Stimulated activated CD8-positive, alpha-beta memory T cell treated with anti-CD3 and anti-CD28 coated beads, Interleukin-12 subunit alpha, Interleukin-12 subunit beta, amount 100 ng/mL, for 1 hour (primary cell): ENCODE results near the gene LRRC75B.
"Not testable (repeated sequence)": the region's sequence is repeated elsewhere in the genome, so short reads cannot be mapped to it uniquely, and the experiment has no call there.

Experiments
- DNase-seq: peaks from one replicate; pipeline ENCODE4 v3.0.0-alpha.2; 2020; ENCODE audit warnings: low read depth

Gene LRRC75B, protein sequence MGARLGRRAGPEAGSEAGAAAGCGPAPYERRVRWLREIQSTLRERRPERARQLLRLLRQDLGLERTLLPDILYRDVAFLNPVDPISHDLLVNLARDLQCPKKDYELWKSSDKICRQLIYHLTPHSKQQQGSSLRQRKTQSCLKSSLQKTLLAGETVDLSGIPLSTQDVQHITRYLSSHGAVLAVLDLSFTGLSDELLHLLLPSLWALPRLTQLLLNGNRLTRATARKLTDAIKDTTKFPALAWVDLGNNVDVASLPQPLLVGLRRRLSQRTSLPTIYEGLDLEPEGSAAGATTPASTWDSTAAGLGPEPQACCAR

DNA sequence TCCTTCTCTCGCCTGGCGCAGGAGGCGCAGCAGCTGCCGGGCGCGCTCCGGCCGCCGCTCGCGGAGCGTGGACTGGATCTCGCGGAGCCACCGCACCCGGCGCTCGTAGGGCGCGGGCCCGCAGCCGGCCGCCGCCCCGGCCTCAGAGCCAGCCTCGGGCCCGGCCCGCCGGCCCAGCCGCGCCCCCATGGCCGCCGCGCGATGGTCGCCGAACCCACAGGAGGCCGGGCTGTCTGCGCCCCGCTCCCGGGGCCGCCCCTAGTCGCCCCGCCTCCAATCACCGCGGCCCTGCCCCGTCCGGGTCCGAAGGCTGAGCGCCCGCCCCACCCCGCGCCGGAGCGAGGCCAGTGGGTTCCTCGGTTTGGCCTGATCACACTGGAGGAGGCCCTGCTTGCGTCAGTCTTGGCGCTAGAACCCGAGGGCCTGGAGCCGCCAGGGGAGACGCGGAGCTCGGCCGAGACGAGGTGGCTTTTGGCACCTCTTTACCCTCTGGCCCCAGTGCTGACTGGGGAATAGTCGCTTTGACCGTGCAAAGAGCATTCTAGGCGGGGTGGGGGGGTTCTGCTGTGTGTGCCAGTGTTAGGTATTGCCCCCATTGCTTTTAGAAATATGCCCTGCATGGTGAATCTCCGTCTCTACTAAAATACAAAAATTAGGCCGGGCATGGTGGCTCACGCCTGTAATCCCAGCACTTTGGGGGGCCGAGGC is at the start of gene LRRC75B:
Gene LRRC75B (minus strand): TSS at position 223 of the 708 bp plus-strand sequence. CDS start 34 bp downstream, at position 189.
- no peak for DNase-seq

DNA sequence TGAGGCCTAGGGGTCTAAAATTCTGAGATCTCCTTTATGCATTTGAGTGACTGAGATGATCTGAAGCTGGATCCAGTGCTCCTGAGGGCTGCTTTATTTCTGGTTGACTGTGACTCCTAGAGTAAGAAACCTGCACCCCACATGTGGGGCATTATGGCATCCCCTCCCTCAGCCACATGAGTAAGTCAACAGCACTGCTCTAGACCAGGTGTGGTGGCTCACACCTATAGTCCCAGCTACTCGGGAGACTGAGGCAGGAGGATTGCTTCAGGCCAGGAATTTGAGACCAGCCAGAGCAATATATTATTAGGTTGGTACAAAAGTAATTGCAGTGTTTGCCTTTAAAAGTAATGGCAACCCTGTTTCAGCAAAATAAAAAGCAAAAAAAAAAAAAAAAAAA is 49.4 kb upstream of the LRRC75B start:
- DNase-seq: not testable (repeated sequence)

DNA sequence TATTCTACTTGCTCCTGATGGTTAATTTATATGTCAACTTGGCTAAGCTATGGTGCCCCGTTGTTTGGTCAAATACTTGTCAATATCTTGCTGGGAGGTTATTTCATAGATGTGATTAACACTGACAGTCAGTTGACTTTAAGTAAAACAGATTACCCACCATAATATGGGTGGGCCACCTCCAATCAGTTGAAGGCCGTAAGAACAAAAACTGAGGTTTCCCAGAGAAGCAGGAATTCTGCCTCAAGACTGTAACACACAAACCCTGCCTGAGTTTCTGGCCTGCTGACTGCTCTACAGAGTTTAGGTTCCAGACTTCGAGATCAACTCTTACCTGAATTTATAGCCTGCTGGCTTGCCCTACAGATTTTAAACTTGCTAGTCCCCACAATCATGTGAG is 43.6 kb upstream of the LRRC75B start:
- DNase-seq: not testable (repeated sequence)

GRCh38 chr22:24634776-24635389 is 42.0 kb upstream of the LRRC75B start:
- DNase-seq: not testable (repeated sequence)

DNA sequence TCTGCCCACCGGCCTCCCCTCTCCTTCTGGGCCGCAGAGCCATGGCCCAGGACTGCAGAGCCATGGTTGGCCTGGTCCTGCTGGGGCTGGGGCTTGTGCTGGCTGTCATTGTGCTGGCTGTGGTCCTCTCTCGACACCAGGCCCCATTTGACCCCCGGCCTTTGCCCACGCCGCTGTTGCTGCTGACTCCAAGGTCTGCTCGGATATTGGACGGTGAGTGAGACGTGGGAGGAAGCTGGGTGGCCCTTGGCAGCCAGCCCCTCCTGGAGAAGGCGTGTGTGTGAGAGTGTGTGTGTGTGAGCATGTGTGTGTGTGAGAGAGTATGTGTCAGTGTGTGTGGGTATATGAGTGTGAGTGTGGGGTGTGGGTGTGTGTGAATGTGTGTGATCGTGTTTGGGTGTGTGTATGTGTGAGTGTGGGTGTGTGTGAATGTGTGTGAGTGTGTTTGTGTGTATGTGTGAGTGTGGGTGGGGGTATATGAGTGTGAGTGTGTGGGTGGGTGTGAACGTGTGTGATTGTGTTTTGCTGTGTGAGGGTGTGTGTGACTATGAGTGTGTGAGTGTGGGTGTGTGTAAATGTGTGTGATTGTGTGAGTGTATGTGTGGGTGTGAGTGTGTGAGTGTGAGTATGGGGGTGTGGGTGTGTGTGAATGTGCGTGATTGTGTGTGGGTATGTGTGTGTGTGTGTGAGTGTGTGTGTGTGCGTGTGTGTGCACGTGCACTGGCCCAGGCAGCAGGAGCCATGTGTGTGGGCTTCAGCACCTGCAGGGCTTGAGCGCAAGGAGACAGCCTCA is 40.6 kb upstream of the LRRC75B start:
- not testable (repeated sequence) for DNase-seq

GRCh38 chr22:24632642-24633041 is 39.8 kb upstream of the LRRC75B start:
- DNase-seq: not testable (repeated sequence)

- not testable (repeated sequence) for DNase-seq
Observed at GRCh38 chr22:24631430-24632122, 38.7 kb upstream of the LRRC75B start.

DNA sequence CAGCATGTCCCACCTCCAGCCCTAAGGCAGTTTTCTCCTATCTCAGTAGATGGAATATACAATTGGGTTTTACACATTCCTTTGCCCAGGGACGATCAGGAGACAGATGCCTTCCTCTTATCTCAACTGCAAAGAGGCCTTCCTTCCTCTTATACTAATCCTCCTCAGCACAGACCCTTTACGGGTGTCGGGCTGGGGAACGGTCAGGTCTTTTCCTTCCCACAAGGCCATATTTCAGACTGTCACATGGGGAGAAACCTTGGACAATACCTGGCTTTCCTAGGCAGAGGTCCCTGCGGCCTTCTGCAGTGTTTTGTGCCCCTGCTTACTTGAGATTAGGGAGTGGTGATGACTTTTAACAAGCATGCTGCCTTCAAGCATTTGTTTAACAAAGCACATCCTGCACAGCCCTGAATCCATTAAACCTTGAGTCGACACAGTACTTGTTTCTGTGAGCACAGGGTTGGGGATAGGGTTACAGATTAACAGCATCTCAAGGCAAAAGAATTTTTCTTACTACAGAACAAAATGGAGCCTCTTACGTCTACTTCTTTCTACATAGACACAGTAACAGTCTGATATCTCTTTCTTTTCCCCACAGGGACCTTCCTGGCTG is 38.0 kb upstream of the LRRC75B start:
- DNase-seq: not testable (repeated sequence)

DNA sequence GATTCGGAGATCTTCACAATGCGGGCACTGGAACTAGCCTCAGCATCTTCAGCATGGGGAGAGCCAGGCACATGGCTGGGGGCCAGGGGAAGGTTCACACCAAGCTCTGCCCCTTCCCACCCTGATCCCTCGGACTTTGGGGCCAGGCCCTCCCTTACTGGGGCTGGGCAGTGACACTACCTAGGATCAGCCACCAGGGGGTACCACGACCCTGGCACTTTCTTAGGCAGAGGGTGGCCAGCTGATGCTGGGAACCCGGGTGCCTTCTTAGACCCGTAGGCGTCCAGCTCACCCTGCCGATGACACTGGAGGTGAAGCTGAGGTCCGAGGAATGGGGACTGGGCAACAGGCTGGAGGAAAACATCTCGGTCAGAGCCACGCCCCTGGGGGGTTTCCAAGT is 36.2 kb upstream of the LRRC75B start:
- DNase-seq: not testable (repeated sequence)

- DNase-seq: not testable (repeated sequence)
Observed at GRCh38 chr22:24627911-24628310, 35.0 kb upstream of the LRRC75B start.

GRCh38 chr22:24622596-24622995 is 29.7 kb upstream of the LRRC75B start:
- DNase-seq: not testable (repeated sequence)

DNA sequence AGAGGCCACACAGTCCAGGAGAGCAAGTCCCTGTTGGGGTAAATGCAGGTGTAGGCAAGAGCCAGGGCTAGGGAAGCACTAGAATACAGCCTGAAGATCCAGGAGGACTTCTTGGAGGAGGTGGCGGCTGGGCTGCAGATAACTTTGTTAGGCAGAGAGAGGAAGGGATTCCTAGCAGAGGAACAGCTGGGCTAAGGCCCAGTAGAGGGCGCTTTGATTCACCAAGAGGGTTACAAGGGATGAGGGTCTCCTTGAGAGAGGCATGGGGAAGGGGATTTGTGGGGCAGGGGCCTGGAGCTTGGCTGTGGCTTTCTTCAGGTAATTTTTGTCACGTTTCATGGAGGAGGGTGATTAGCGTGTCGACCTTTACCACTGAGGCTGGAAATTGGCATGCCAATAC is 28.4 kb upstream of the LRRC75B start:
- DNase-seq: not testable (repeated sequence)

- DNase-seq: not testable (repeated sequence)
Observed at GRCh38 chr22:24614794-24615193, 21.9 kb upstream of the LRRC75B start.

- not testable (repeated sequence) for DNase-seq
Observed at GRCh38 chr22:24609888-24610287, 17.0 kb upstream of the LRRC75B start.

DNA sequence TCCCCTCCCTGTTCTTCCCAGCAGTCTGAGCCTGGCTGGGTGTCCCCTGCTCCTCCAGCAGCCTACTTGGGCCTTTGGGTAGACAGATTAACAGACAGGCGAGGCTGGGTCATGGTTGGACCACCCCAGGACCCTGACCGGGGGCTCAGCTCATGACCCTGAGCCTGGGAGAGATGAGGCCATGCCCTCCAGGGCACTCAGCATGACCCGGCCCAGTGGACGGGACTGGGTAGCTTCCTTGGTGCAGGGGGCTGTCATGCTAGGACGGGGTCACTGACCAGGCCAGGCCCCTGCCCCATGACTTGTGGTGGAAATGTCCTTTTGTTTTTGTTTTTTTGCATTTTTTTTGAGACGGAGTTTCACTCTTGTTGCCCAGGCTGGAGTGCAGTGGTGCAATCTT is 15.5 kb upstream of the LRRC75B start:
- not testable (repeated sequence) for DNase-seq

- not testable (repeated sequence) for DNase-seq
Observed at GRCh38 chr22:24607429-24607983, 14.6 kb upstream of the LRRC75B start.

GRCh38 chr22:24606340-24606739 is 13.5 kb upstream of the LRRC75B start:
- not testable (repeated sequence) for DNase-seq

GRCh38 chr22:24603770-24604629 is 11.1 kb upstream of the LRRC75B start:
- DNase-seq: not testable (repeated sequence)
